OCI-LY7 (cell line): ENCODE data around the gene AKR7A3.

Experiments
- EZH2phosphoT487 ChIP-seq: fragments of 200-600 bp; sonication (generic); IDR thresholded peaks from 2 replicates; pipeline ENCODE4 v1.6.1; 2018; ENCODE audit warnings: low read depth, borderline replicate concordance, mild to moderate bottlenecking, mixed run types, antibody characterized with exemption, low read length, moderate library complexity, mixed read lengths
- TF ChIP-seq, protein P1 (sequence below): fragments of 200-600 bp; sonication (generic); conservative IDR thresholded peaks from 2 replicates; pipeline ENCODE4 v1.5.1; 2014; ENCODE audit warnings: mild to moderate bottlenecking, antibody characterized with exemption, low read length, moderate library complexity, mixed read lengths

DNA sequence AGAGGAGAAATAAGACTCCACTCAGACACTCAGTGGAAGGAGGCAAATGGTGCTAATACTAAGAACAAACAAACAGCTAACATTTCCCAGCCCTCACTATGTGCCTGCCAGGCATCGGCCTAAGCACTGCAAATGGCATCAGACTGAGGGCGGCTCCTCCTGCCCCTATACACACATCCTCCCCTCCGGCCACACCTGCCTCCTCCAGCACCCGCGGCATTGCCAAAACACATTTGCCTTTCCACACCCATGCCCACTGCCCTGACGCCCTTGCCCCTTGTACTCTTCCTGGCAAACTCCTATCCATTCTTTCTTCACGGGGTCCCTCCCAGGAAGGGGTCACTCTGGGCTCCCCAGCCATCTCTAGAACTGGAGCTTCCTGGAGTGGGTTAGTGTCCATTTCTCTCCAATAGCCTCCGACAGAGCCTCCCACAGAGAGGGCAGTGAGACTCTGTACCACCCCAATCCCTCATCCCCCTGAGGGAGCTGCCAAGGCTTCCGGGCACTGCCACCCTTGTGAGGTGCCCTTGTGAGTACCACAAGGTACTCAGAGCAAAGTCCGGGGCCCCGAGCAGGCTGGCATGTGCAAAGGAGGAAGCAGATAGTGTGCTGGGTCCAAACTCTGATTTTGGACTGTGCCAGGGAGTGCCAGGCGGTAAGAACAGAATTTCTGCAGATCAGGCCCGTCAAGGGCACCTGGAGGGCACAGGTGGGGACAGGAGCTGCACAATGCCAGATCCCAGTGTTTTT lies 959 bp downstream of the AKR7A3 start:
- TF ChIP-seq, protein P1, sequence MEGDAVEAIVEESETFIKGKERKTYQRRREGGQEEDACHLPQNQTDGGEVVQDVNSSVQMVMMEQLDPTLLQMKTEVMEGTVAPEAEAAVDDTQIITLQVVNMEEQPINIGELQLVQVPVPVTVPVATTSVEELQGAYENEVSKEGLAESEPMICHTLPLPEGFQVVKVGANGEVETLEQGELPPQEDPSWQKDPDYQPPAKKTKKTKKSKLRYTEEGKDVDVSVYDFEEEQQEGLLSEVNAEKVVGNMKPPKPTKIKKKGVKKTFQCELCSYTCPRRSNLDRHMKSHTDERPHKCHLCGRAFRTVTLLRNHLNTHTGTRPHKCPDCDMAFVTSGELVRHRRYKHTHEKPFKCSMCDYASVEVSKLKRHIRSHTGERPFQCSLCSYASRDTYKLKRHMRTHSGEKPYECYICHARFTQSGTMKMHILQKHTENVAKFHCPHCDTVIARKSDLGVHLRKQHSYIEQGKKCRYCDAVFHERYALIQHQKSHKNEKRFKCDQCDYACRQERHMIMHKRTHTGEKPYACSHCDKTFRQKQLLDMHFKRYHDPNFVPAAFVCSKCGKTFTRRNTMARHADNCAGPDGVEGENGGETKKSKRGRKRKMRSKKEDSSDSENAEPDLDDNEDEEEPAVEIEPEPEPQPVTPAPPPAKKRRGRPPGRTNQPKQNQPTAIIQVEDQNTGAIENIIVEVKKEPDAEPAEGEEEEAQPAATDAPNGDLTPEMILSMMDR: no peak
- TF ChIP-seq EZH2phosphoT487: no peak
